PC-3 (cell line): ENCODE data around the gene MYRFL.

Experiments
- CTCF ChIP-seq: fragments of 300-600 bp; sonication (generic); conservative IDR thresholded peaks from 2 replicates; pipeline ENCODE4 v1.5.1; 2017; ENCODE audit warnings: antibody characterized with exemption, low read depth, mild to moderate bottlenecking, low read length
- EZH2phosphoT487 ChIP-seq: fragments of 300-600 bp; sonication (generic); IDR thresholded peaks from 2 replicates; pipeline ENCODE4 v1.6.1; 2018; ENCODE audit warnings: mild to moderate bottlenecking, antibody characterized with exemption, low read length, borderline replicate concordance

- no peak for TF ChIP-seq EZH2phosphoT487
- no peak for TF ChIP-seq CTCF
Measured at GRCh38 chr12:69822201-69822860, 2.7 kb upstream of the MYRFL start.
